GOT3 (cell line): ENCODE data around the gene FMN2.

Experiments used
- DNase-seq: peaks from one replicate; lab custom pipeline; 2025; ENCODE audit warnings: mixed read lengths; lab: John Stamatoyannopoulos, UW

Gene FMN2

DNA sequence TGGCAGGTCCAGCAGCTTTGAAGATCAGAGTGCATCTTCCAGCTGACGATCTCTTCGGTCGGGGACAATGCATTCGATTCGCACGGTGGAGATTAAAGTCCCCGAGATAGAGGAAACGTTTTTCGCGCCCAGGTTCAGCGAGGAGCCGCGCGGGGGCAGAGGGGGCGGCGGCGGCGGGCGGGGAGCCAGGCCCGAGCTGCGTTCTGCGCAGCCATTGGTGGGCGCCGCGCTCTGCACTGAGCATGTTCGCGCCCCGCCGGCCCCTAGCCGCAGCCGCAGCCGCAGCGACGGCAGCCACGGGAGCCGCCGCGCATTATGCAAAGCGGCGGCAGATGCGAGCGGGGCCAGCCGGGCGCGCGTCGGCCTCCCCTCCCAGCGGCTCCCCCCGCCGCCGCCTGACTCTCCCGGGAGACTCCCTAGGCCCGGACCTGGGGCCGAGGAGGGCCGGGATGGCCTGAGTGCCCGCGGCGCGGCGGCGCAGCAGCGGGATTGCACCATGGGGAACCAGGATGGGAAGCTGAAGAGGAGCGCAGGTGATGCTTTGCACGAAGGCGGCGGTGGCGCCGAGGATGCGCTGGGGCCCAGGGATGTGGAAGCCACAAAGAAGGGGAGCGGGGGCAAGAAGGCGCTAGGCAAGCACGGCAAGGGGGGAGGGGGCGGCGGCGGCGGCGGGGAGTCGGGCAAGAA lies at the start of gene FMN2:
TSS of gene FMN2 (plus strand) at position 270 of the 687 bp plus-strand sequence. CDS start at position 497, 227 bp downstream.
- DNase-seq, result no peak

DNA sequence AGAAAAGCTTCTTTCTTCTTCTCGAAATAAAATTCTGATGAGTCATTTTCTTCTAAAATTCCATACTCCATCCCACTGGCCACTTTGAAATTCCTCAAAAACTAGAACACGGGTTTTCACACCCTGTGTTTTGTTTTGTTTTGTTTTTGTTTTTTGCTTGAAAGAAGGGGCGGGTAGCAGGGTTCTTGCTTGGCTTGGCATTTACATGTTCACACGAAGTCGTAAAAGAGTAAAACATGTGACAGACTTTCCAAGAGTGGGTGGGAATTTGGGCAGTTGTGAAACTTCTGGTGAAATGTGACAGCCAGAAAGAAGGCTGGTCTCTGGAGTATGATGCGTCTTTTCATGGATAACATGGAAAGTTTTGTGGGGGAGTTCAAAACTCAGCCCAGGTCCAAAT lies 47.1 kb upstream of the FMN2 start:
- no peak for DNase-seq

DNA sequence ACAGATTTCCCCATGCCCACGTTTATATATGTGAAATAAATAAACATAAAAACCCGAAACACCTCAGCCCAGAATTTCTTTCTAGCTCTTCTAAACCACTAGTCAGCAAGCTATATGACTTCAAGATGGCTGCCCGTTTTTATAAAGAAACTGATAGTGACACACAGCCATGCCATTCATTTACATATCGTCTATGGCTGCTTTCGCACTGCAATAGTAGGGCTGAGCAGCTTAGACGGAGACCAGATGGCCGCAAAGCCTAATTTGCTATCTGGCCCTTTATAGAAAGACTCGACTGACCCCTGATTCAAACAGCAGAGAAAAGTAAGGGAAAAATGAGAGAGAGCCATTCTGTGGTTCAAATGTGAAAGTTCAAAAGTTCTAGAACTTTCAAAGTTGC lies 45.7 kb upstream of the FMN2 start:
- DNase-seq, result no peak

DNA sequence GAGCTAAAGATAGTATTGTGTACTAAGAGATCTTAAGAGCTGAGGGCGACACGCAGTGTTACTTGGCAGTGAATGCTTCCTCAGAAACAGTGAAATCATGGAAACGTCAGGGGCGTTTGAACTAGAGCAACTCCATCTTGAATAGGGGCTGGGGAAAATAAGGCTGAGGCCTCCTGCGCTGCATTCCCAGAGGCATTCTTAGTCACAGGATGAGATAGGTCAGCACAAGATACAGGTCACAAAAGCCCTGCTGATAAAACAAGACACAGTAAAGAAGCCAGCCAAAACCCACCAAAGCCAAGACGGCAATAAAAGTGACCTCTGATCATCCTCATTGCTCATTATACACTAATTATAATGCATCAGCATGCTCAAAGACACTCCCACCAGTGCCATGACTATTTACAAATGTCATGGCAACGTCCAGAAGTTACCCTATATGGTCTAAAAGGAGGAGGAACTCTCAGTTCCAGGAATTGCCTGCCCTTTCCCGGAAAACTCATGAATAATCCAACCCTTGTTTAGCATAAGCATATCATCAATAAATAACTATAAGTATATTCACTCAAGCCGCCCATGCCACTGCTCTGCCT lies 37.5 kb upstream of the FMN2 start:
- DNase-seq, result no peak

DNA sequence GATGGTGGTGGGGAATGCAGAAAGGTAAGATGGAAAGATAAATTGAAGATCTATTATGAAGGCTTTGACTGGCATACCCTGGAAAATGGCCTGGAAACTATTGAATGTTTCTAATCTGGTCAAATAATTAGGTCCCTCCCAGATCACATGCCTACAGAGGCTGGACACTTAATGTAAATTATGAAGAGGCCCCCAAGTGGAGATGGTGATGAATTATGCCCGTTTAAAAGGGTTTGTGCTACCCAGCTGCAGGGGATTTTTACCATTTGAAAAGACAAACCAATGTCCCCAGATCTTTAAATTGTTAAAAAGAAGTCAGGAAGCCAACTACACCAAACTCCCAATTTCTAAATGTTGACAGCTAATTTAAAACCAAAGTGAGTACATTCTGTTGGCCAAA lies 35.7 kb upstream of the FMN2 start:
- no peak for DNase-seq

GRCh38 chr1:240056350-240056749 lies 35.3 kb upstream of the FMN2 start:
- DNase-seq, result no peak

DNA sequence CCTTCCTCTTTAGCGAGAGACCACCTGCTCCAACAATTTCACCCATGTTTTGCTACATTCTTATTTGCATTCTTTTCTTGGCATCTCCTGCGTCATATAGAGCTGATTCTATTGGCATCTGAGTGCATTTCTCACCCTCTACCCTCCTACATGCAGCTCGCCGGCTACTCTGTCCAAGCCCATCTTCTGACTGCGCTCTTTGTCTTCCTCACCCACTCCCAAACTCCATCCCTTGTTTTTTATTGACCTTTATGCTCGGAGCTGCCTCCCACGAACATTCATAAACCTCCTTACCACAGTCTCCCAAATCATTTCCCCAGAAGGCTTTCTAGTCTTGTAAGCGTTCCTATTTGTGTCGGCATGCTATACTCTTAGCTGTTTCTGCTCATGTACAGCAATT lies 33.6 kb upstream of the FMN2 start:
- no peak for DNase-seq

- no peak for DNase-seq
Measured at GRCh38 chr1:240068961-240069360, 22.7 kb upstream of the FMN2 start.

DNA sequence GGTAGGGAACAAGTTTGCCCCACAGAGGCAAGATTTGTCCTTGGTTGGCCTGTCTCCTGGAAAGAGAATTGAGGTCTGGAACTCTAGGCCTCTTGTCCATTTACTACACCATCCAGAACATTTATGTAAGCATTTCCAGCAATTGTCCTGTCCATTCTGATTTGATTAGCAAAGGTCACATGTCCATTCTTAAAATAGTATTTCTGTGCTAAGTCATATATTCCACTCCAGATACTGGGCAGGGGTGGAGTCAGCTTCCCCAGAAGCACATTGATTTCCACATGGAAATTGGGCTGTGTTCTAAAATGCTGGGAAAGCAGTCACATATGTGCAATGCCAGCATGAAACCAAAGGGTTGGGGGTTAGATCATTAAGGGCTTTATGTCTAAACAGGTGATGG lies 21.5 kb upstream of the FMN2 start:
- no peak for DNase-seq

GRCh38 chr1:240073097-240073496 lies 18.6 kb upstream of the FMN2 start:
- no peak for DNase-seq

GRCh38 chr1:240074422-240074821 lies 17.3 kb upstream of the FMN2 start:
- no peak for DNase-seq

DNA sequence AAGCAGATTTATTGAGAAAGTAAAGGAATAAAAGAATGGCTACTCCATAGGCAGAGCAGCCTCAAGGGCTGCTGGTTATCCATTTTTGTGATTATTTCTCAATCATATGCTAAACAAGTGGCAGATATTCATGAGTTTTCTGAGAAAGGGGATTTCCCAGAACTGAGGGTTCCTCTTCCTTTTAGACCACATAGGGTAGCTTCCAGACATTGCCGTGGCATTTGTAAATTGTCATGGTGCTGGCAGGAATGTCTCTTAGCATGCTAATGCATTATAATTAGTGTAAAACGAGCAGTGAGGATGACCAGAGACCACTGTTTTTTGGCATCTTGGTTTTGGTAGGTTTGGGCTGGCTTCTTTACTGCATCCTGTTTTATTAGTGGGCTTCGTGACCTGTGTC lies 16.8 kb upstream of the FMN2 start:
- no peak for DNase-seq

- no peak for DNase-seq
Measured at GRCh38 chr1:240084337-240084736, 7.3 kb upstream of the FMN2 start.

- no peak for DNase-seq
Measured at GRCh38 chr1:240084749-240085148, 6.9 kb upstream of the FMN2 start.

DNA sequence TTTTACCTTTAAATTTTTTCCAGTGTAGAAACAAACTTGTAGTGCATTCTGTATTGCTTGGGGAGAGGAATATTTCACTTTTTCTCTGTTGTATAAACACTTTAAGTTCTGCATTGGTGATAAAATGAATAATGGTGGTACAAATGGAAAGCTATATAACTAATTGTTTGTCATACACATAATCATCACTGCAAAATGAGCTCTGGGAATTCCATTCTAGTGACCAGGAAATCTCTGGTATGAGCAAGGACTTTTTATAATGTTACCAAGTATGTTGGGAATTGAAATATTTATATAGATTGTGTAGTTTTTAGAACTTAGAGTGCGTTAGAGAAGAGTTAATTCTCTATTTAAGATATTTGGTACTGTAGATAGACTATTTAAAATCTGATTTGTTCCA lies 5.0 kb upstream of the FMN2 start:
- no peak for DNase-seq

DNA sequence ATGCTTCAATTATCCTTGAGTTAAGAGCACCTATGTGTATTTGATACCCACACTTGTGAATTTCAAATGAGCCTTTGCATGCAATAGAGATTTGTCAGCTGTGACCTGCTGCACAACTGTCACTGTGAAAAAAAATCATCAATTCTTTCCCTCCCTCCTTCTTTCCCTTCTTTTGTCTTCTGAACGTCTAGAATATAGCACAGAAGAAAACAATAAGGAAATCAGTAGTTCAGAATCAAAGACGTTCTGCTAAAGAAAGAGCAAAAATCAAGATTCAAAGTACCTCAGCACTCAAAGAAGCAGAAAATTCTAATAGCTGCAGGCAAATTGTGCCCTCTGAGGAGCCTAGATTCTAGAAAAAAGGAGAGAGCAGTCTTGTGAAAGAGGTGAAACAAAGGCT lies 1.7 kb upstream of the FMN2 start:
- no peak for DNase-seq

DNA sequence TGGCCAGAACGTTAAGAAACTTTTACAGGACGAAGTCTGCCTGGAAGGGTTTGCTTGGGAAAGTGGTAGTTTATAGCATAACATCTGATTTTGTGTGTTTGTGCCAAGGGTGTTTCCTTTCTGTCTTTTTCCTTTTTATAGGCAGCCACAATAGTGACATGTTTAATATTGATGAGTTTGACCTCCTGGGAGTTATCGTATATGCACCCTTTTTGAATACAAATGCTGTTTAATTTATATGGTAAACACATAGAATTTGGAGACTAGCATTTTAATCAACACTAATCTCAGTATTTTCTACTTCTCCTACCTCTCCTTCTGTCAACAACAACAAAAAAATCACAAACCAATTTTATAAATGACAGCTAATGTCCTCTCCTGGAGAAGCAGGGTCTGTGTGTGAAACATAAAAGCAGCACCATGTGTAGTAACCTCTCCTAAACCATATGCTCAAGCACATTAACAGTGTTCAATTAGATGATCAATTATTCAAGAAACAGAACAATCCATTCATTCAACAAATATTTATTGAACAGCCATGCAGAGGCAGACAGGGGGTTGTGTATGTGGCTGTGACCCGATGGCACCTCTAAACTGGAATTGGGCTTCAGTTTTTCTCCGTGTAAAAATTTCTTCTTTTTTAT lies 604 bp upstream of the FMN2 start:
- no peak for DNase-seq

DNA sequence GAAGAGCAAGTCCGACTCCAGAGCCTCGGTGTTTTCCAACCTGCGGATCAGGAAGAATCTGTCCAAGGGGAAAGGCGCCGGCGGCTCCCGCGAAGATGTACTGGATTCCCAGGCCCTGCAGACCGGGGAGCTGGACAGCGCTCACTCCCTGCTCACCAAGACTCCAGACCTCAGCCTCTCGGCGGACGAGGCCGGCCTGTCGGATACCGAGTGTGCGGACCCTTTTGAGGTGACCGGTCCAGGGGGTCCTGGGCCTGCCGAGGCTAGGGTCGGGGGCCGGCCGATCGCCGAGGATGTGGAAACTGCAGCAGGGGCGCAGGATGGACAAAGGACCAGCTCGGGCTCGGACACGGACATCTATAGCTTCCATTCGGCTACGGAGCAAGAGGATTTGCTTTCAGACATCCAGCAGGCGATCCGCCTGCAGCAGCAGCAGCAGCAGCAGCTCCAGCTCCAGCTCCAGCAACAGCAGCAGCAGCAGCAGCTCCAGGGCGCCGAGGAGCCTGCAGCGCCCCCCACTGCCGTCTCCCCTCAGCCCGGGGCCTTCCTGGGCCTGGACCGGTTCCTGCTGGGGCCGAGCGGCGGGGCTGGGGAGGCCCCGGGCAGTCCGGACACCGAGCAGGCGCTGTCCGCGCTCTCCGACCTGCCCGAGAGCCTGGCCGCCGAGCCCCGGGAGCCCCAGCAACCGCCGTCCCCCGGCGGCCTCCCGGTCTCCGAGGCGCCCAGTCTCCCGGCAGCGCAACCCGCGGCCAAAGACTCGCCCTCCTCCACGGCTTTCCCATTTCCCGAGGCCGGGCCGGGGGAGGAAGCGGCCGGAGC lies 827 bp downstream of the FMN2 start:
- no peak for DNase-seq

DNA sequence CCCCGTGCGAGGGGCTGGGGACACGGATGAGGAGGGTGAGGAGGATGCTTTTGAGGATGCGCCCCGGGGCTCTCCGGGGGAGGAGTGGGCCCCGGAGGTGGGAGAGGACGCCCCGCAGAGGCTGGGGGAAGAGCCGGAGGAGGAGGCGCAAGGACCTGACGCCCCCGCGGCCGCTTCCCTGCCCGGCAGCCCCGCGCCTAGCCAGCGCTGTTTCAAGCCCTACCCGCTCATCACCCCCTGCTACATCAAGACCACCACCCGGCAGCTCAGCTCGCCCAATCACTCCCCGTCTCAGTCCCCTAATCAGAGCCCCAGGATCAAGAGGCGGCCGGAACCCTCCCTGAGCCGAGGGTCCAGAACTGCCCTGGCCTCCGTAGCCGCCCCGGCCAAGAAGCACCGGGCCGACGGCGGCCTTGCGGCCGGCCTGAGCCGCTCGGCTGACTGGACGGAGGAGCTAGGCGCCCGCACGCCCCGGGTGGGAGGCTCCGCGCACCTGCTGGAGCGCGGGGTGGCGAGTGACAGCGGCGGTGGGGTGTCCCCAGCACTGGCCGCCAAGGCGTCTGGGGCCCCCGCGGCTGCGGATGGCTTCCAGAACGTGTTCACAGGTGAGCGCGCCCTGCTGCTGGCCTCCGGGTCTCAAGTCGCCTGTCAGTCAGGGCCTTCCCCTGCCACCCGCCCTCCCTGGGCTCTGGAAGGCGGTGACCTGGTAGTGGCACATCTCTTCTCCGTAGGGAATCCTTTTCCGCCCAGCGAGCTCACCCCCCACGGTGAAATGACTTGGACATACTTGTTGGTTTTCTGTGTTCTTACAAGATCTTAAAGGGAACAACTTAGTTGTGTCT lies 1.7 kb downstream of the FMN2 start:
- no peak for DNase-seq

DNA sequence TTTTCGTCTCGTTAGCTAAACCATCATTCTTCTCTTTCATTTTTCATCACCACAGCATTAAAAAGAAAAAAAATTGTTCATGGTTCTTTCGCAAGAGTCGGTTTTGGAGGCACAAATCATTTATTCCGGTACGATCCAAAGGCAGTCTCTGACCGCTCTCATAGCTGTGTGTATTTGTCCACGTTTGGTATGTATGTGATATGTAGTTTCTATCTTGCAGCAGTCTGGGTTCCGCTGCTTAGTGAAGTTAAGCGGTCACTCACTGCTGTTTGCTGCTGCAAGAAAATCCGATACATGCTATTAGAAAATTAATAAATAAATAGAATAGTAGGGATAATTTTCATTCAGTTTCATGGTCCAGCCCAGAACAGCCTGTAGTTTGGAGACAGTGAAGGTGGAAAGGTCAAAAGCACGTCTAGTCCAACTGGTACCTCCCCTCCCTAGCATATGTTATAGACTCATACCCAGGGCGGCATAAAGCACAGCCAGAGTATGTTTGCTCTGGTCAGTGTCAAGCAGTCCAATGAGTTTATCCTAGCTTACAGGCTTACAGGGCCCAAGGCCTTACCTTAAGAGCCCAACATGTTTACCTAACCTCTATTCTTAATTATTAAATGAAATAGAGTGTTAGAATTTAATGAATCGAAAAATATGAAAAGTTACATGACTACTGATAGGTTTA lies 2.5 kb downstream of the FMN2 start:
- no peak for DNase-seq

DNA sequence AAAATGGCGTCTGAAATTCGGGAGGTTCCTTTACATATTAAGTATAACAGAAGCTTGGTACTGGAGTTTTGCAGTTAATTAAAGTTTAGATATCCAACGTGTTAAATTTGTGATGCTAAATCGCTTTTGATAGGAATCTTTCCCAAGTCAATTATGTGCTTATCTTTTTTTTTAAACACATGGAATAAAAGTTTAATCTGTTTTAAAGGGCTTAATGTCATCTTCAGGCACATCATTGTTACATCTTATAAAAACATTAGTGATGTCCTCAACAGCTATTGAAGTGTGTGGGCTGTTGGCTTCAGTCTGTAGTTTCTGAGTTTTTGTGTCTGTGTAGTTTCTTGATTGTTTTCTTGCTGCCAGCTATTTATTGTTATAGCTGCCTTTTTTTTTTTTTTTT lies 5.3 kb downstream of the FMN2 start:
- no peak for DNase-seq
